NCI-H226 (cell line): ENCODE data around the gene MAP4.
A peak's percentile ranks its signal among the peaks of the same experiment; 100 is the strongest.
"Not testable (repeated sequence)": the region's sequence is repeated elsewhere in the genome, so short reads cannot be mapped to it uniquely, and the experiment has no call there.

Experiments
- DNase-seq: peaks from one replicate; pipeline ENCODE4 v3.0.0-alpha.2; 2015

The MAP4 gene

GRCh38 chr3:47838503-47838902 lies 177.7 kb downstream of the MAP4 start:
- DNase-seq, result no peak

GRCh38 chr3:47836986-47837385 lies 179.2 kb downstream of the MAP4 start:
- no peak for DNase-seq

- DNase-seq, result not testable (repeated sequence)
Measured at GRCh38 chr3:47829482-47829881, 186.7 kb downstream of the MAP4 start.

- no peak for DNase-seq
Measured at GRCh38 chr3:47825590-47825989, 190.6 kb downstream of the MAP4 start.

- peak; percentile 85 for DNase-seq
Measured at GRCh38 chr3:47824541-47825473, 191.4 kb downstream of the MAP4 start.

- no peak for DNase-seq
Measured at GRCh38 chr3:47817609-47818008, 198.6 kb downstream of the MAP4 start.

GRCh38 chr3:47813551-47814177 lies 202.6 kb downstream of the MAP4 start:
- no peak for DNase-seq

- no peak for DNase-seq
Measured at GRCh38 chr3:47804577-47804976, 211.6 kb downstream of the MAP4 start.

GRCh38 chr3:47803480-47804025 lies 212.7 kb downstream of the MAP4 start:
- no peak for DNase-seq

- DNase-seq, result peak; percentile 84
Measured at GRCh38 chr3:47802734-47803479, 213.3 kb downstream of the MAP4 start, which contains the start of gene DHX30. TSS of gene DHX30 (plus strand) at chr3:47803138. CDS start at chr3:47810684, 7,546 bp downstream.
